Hepatocyte (in vitro differentiated cells): Measurements from ENCODE around the gene RREB1.

Experiments used
- EZH2 ChIP-seq: fragments of 200-600 bp; sonication (generic); IDR thresholded peaks from 2 replicates; pipeline ENCODE4 v1.6.1; 2016; ENCODE audit warnings: antibody characterized with exemption, mild to moderate bottlenecking, borderline replicate concordance
- TF ChIP-seq, protein P1 (sequence below): fragments of 200-600 bp; sonication (generic); IDR thresholded peaks from 2 replicates; pipeline ENCODE4 v1.5.1; 2016; ENCODE audit warnings: antibody characterized with exemption, mild to moderate bottlenecking; ENCODE audit not compliant: poor library complexity

- TF ChIP-seq, protein P1, sequence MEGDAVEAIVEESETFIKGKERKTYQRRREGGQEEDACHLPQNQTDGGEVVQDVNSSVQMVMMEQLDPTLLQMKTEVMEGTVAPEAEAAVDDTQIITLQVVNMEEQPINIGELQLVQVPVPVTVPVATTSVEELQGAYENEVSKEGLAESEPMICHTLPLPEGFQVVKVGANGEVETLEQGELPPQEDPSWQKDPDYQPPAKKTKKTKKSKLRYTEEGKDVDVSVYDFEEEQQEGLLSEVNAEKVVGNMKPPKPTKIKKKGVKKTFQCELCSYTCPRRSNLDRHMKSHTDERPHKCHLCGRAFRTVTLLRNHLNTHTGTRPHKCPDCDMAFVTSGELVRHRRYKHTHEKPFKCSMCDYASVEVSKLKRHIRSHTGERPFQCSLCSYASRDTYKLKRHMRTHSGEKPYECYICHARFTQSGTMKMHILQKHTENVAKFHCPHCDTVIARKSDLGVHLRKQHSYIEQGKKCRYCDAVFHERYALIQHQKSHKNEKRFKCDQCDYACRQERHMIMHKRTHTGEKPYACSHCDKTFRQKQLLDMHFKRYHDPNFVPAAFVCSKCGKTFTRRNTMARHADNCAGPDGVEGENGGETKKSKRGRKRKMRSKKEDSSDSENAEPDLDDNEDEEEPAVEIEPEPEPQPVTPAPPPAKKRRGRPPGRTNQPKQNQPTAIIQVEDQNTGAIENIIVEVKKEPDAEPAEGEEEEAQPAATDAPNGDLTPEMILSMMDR, result no peak
- no peak for TF ChIP-seq EZH2
Measured at GRCh38 chr6:7268362-7268761, 160.6 kb downstream of the RREB1 start.
